Tibial nerve (tissue), 4 donors: Measurements from ENCODE around the gene VASH1.

Experiments used
- CTCF ChIP-seq, 5 experiments: fragments of 200-600 bp in 3 of 5; fragments of 450-650 bp in 2 of 5; sonication (generic) in 3 of 5; IDR thresholded peaks; one replicate each; pipeline ENCODE4 v1.5.1; 2016 to 2019; ENCODE audit warnings: antibody characterized with exemption in 5 of 5, mild to moderate bottlenecking in 3 of 5, moderate library complexity in 2 of 5
- EP300 ChIP-seq, 2 donors: sonication (generic); formaldehyde crosslinking; IDR thresholded peaks; one replicate each; pipeline ENCODE4 v1.6.1; 2017; ENCODE audit warnings: antibody characterized with exemption in 2 of 2, mild to moderate bottlenecking in 1 of 2
- POLR2A ChIP-seq, 2 donors: fragments of 450-650 bp; IDR thresholded peaks; one replicate each; pipeline ENCODE4 v1.6.1; 2017; ENCODE audit warnings: antibody characterized with exemption in 2 of 2, mild to moderate bottlenecking in 2 of 2, moderate library complexity in 2 of 2

GRCh38 chr14:76778546-76779215 lies 17.4 kb downstream of the VASH1 start:
- no peak for TF ChIP-seq CTCF (IDR thresholded peaks at IDR 0.05)
- TF ChIP-seq POLR2A (IDR thresholded peaks at IDR 0.05): no peak
- TF ChIP-seq EP300 (IDR thresholded peaks at IDR 0.05): no peak
